Stimulated activated CD4-positive, alpha-beta T cell treated with anti-CD3 and anti-CD28 coated beads, Interleukin-4, amount 100 ng/mL, for 4 hours (primary cell): ENCODE data around the gene CHKB.
"Not testable (repeated sequence)": the region's sequence is repeated elsewhere in the genome, so short reads cannot be mapped to it uniquely, and the experiment has no call there.

Experiments used
- DNase-seq, 2 experiments: peaks; one replicate each; pipeline ENCODE4 v3.0.0-alpha.2; 2020

The CHKB gene, protein sequence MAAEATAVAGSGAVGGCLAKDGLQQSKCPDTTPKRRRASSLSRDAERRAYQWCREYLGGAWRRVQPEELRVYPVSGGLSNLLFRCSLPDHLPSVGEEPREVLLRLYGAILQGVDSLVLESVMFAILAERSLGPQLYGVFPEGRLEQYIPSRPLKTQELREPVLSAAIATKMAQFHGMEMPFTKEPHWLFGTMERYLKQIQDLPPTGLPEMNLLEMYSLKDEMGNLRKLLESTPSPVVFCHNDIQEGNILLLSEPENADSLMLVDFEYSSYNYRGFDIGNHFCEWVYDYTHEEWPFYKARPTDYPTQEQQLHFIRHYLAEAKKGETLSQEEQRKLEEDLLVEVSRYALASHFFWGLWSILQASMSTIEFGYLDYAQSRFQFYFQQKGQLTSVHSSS

GRCh38 chr22:50582493-50583293, at the start of gene CHKB:
CHKB (minus strand) TSS chr22:50582849; CDS start chr22:50582781, 68 bp downstream.
- peak; percentile 97 for DNase-seq

DNA sequence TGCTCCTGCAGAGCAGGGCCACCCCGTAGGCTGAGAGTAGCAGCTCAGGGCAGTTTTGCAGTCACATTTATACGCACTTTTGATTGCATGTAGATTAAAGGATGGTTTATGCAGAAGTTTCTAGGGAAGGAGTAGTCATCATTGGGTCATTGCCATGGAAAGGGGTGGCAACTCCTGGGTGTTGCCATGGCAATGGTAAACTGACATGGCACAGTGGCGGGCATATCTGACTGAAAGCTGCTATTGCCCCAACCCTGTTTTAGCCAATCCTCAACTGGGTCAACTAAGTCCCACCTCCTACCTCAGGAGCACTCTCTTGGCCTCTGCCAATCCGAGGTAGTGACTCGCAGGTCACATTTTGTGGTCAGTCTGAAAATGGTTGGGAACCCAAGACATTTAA, 47.7 kb upstream of the CHKB start:
- no peak for DNase-seq

DNA sequence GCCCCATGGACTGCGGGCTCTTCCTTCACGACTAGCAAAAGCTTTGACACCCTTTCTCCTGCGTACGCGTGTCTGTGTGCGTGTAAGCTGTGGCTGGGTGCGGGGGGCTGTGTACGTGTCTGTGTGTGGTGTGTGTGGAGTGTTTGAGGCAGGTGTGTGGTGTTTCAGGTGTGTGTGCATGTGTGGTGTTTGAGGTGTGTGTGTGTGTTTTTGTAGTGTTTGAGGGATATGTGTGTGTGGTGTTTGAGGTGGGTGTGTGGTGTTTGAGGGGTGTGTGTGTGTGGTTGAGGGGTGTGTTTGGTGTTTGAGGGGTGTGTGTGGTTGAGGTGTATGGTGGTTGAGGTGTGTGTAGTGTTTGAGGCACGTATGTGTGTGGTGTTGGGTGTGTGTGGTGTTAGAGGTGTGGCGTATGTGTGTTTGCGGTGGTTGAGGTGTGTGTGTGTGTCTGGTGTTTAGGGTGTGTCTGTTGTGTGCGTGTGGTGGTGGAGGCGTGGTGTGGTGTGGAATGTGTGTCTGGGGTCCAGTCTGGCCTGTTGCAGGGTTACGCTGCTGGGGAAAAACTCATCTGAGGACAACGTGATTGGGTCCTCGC, 46.0 kb upstream of the CHKB start:
- no peak for DNase-seq

DNA sequence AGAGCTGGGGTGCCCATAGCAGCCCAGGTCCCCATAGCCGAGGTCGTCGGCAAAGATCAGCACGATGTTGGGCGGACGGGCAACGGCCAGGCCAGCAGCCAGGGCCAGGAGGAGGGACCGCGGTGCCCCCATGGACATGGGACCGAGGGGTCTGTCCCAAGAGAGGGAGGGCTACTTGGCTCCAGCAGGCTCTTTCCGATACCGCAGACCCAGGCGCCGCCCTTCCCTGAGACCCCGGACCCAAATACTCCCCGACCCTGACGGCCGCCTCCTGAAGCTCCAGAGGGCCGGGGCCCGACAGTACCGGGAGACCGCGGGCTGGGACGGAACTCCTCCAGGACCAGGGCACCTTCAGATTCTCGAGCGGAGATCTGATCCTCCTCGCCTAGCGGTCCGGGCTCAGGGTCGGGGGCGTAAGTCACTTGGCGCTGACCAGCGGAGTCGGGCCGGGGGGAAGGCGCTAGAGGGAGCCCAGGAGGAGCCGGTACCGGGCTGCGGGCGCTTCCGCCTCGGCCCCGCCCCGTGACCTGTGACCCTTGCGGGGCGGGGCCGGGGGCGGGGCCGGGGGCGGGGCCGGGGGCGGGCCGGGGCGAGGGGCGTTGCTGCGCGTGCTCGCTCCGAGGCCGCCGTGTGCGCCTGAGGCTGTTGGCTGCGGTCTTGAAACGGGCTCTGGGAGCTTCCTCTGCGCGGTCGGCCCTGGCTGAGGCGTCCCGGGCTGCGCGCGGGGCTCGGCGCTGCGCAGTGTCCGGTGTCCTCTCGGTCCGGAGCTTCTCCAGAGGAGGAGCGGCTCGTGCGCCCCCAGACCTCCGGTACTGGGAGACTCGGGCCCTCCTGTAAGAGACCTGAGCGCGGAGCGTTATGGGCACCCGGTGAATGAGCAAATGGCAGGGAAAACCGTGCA, 45.2 kb upstream of the CHKB start, which contains the start of gene ARSA:
Gene ARSA (minus strand): TSS at position 511 of the 901 bp plus-strand sequence. CDS start 373 bp downstream, at position 138.
- peak; percentile 73 to 75 for DNase-seq

DNA sequence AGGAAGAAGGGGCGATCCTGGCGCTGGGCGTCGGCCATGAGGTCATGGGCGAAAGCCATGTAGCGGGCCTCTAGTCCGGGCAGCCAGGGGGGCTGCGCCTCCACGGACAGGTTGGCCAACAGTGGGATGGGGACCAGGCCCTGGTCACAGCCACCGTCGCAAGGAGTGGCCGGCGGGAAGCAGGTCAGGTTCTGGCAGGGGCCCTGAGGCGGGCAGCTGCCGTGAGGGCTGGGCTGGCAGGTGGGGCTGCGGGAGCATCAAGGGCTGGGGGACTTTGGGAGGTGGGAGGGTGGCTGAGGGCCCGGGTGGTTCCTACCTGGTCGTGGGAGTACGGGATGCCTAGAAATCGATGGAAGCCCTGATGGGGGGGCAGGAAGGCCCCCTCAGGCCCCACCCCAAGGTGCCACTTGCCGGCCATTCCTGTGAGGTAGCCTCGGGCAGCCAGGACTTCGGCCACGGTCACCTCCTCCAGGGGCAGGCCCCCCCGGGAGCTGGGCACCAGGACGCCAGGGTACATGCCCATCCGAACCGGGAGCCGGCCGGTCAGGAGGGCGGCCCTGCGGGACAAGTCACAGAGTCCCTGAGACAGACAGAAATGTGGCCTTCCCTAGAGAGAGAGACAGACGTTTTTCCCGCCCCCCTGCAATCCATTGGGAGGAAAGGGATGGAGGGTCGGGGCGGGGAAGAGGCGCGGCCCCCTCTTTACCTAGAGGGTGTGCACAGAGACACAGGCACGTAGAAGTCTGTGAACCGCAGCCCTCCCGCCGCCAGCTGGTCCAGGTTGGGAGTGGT, 44.4 kb upstream of the CHKB start:
- no peak for DNase-seq

DNA sequence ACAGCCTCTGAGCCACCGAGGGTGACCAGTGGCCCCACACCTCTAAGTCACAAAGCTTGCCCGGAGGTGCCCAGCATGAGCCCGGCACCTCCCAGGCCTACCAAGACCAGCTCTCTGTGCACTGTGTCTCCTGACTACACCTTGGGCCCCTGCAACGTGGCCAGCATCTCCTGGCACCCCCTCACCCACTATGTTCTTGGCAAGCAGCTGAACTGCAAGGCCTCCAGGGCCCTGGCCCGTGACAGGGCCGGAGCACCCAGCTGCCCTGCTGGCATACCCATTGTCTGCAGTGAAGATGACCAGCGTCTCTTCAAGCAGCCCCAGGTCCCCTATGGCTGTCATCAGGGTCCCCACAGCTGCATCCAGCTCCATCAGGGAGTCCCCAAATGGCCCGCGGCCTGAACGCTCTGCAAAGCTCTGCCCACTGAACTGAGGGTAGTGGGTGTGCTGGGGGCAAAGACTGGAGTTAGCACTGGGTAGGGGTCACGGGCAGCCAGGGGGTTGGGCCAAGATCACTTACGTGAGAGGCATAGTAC, 43.7 kb upstream of the CHKB start:
- no peak for DNase-seq

DNA sequence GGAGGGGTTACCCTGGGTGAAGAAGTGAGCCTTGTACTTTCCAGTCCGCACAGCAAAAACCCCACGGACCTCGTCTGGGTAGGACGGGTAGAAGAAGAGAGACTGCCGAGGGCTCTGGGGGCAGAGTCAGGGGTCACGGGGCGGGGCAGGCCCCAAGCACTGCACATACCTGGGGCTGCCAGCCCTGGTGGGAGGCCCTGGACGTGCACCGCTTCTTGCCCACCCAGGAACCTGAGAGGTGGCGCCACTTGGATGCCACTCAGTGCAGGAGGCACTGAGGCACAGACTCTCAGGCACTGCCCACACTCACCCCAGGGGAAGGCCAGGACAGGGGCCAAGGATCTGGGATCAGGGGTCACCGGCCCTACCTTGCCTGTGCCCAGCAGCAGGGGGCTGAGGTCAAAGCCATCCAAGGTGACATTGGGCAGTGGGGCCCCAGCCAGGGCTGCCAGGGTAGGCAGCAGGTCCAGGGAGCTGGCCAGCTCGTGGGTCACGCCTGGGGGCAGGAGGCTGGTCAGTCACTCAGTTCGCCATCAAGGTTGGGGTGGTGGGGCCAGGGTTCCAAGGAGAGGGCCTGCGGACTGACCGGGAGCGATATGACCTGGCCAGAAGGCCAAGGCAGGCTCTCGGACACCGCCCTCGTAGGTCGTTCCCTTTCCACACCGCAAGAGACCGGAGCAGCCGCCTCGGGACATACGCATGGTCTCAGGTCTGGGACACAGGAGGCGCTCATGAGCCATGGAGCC, 43.1 kb upstream of the CHKB start:
- no peak for DNase-seq

- no peak for DNase-seq
Measured at GRCh38 chr22:50625131-50625567, 42.5 kb upstream of the CHKB start.

DNA sequence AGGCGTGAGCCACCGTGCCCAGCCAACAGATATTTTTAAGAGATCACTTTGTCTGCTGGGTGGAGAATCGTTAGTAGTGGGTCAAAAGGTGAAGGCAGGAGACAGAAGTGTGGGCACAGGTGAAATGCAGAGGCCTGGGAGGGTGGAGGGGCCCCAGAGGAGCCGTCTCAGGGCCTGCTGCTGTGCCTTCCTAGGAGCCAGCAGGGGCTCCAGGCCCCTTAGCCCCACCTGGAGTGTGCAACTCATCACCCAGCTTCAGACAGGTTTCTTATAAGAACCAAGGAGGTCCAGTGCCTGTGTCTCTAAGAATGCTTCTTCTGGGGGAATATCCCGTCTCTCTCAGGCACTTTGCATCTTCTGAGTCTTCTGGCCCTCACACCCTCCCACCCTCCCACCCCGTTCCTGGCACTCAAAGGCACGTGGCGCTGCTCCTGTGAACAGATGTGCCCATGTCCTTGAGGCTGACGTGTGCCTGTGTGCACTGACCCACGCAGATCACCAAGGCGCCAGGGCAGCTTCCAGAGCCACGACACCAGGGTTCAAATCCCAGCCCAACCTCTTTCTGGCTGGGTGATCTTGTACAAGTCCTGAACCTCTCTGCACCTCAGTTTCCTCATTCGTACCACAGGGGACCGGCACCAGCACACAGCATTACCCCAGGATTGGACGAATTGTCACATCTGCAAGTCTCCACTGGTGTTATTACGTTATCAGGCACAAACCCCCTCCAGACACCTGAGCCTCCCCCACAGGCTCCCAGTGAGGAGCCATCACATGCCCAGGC, 41.9 kb upstream of the CHKB start:
- DNase-seq, result no peak

GRCh38 chr22:50622723-50623327, 40.2 kb upstream of the CHKB start:
- no peak for DNase-seq

DNA sequence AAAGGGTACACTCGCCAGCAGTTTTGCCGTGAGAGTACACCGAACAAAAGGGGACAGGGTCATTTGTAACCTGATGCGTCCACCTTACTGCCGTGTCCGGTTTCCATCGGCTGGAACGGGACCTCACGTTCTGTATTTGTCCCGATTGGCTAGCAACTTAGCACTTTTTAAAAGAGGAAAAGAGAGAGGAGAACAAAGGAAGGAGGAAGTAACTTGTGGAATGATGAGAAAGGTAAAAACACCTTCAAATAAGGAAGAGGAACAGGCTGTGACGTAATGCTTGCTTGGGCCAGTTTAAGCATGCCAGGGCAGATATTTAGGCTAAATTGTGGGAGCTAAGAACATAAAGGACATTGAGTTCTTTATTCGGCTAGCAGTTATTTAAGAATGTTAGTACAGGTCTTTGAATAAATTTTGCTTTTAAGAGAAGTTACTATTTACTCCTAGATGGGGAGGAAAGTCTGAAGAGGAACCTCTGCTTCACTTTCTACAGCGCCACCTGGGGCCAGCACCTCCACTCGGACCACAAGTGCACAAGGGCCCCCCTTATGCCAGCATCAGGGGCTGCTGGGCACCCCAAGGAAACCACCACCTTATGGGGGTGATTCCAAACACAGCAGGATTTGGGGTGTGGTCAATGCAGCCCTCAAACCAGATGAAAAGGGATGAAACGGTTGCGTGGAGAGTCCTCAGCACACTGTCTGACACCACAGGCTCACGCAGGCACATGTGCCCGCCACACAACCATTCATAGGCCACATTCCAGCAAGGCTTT, 39.5 kb upstream of the CHKB start:
- DNase-seq, result no peak

DNA sequence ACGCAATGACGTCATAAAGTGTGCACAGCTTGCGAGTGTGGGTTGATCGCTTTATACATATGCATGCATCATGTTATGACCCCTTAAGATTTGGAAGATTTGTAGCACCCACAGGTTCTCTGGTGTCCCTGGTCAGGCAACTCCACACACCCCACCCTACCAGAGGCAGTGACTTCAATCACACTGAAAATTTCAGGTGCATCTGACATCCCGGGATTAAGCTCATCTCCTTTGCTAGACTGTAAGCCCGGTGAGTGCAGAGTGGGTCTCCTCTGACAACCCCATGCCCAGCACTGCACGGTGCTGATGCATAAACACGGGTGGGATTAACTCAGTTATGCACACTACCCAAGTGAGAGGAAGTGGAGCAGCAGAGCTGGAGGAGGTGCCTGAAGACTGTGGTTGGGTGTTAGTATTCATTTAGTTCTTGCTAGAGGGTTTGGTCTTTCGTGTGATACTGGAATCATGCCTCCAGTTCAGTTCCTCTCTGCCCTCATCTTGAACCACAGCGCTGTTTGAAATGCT, 38.8 kb upstream of the CHKB start:
- peak in 1 of 2 experiments; percentile 37 for DNase-seq

- peak; percentile 76 to 81 for DNase-seq
Measured at GRCh38 chr22:50620593-50621355, 38.1 kb upstream of the CHKB start.

- DNase-seq, result not testable (repeated sequence)
Measured at GRCh38 chr22:50614296-50614695, 31.6 kb upstream of the CHKB start.

- no peak for DNase-seq
Measured at GRCh38 chr22:50613291-50613981, 30.8 kb upstream of the CHKB start.

DNA sequence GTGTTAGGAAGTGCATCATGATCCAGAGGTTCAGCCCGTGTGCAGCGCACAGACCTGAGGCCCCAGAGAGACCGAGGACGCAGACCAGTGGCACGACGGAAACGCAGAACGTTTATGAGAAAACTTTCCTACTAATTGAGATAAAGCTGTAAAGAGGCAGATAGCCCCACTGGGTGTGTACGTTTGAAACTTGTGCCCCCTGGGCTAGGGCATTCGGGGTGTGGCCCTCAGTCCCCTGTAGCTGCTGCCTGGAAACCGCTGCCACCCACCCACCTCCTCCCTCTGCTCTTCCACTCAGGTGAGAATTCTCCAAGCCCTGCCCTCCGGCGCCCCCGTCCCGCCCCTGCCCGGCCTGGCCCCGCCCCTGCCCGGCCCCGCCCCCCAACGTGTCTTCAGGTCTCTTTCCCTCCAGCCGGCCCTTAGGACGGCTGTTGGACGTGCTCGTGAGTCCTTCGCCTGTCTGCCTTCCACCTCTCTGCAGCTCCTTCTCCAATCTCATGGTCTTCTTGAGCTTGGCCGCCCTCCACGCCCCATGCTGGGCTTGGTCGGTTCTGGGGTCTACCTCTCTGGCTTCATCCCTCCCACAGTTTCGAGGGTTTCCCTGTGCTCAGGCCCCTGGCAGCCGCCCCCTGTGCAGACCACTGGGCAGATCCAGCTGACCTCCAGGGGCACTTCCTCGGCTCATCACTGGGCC, 30.0 kb upstream of the CHKB start:
- DNase-seq, result peak in 1 of 2 experiments; percentile 15
